Upper lobe of left lung (tissue), 4 donors: ENCODE measurements around the gene KHSRP.

Source experiments
- CTCF ChIP-seq, 6 experiments: fragments of 450-650 bp in 4 of 6; fragments of 200-600 bp in 2 of 6; sonication (generic) in 2 of 6; IDR thresholded peaks; one replicate each; pipeline ENCODE4 v1.5.1; 2016 to 2019; ENCODE audit warnings: antibody characterized with exemption in 6 of 6
- POLR2A ChIP-seq, 4 donors: fragments of 450-650 bp; IDR thresholded peaks; one replicate each; pipeline ENCODE4 v1.5.1; 2016 to 2017; ENCODE audit warnings: antibody characterized with exemption in 4 of 4, mild to moderate bottlenecking in 2 of 4

DNA sequence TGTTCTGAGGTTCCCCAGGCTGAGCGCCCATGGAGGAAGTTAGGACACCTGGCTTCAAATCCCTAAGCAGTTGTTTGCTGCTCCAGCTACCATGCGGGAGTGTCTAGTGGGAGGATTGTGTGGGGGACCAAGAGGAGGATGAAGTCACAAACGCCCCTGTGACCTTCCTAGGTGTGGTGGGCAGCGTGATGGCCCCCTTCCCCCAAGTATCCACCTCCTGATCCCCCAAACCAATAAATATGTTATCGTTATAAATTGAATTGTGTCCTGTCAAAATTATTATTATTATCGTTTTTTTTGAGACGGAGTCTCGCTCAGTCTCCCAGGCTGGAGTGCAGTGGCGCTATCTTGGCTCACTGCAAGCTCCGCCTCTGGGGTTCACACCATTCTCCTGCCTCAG is 9.1 kb upstream of the KHSRP start, which contains the start of gene SLC25A41:
- TF ChIP-seq CTCF (IDR thresholded peaks at IDR 0.05) (no peak), POLR2A (IDR thresholded peaks at IDR 0.05) (no peak)
